ENCODE measurements around the gene NPC1L1. TPM values are rescaled to one million over a fixed set of nuclear protein-coding genes. Genes with fewer than 3 reads are reported as not detected.

The NPC1L1 gene
- total and polyA plus RNA-seq, 2 of the 13 experiments (the other 11 are each of a cell fraction or from before 2014, with no cell fraction given): 4.8 to 14.5 TPM

GRCh38 chr7:44541028-44541869, at the start of gene NPC1L1 (continued):
- TF ChIP-seq TP53 (CRISPR knock-in tag; conservative IDR thresholded peaks at IDR 0.05): 0 out of 2 replicates have a peak, but pooled peaks have one; percentile 74
- TF ChIP-seq BRCA1 (CRISPR knock-in tag; IDR thresholded peaks at IDR 0.05): 0 out of 2 replicates have a peak, but pooled peaks have one; percentile 15
- TF ChIP-seq REPIN1 (CRISPR knock-in tag; IDR thresholded peaks at IDR 0.05; ENCODE audit: borderline replicate concordance, low read depth): peak; percentile 76
- TF ChIP-seq ZNF274 (CRISPR knock-in tag; IDR thresholded peaks at IDR 0.05): 0 out of 2 replicates have a peak, but pooled peaks have one; percentile 30
- peak; percentile 71 for TF ChIP-seq KMT2A (CRISPR knock-in tag; IDR thresholded peaks at IDR 0.05)
- peak; percentile 81; the same call in 1 of the 2 replicates for TF ChIP-seq ZNF558 (CRISPR knock-in tag; IDR thresholded peaks at IDR 0.05; ENCODE audit: borderline replicate concordance)
- no peak for TF ChIP-seq ZNF260 (CRISPR knock-in tag; IDR thresholded peaks at IDR 0.05; ENCODE audit: borderline replicate concordance, low read depth)
- peak; percentile 100 for TF ChIP-seq ZFX (CRISPR knock-in tag; IDR thresholded peaks at IDR 0.05; ENCODE audit: low read depth)
- 0 out of 2 replicates have a peak, but pooled peaks have one; percentile 36 for TF ChIP-seq ZNF598 (CRISPR knock-in tag; IDR thresholded peaks at IDR 0.05; ENCODE audit: borderline replicate concordance)
- peak; percentile 65; the same call in 1 of the 2 replicates for TF ChIP-seq ZNF441 (CRISPR knock-in tag; IDR thresholded peaks at IDR 0.05; ENCODE audit: borderline replicate concordance)
- peak; percentile 75; the same call in 1 of the 2 replicates for TF ChIP-seq IRF2 (CRISPR knock-in tag; IDR thresholded peaks at IDR 0.05)
- TF ChIP-seq TMF1 (CRISPR knock-in tag; IDR thresholded peaks at IDR 0.05; ENCODE audit: low read depth): no peak
- no peak; the same call in 1 of the 2 replicates for TF ChIP-seq ZHX2 (IDR thresholded peaks at IDR 0.05; ENCODE audit: low read depth)
- TF ChIP-seq ZHX2 (CRISPR knock-in tag; IDR thresholded peaks at IDR 0.05; ENCODE audit: borderline replicate concordance): no peak
- no peak for TF ChIP-seq ZNF75D (CRISPR knock-in tag; IDR thresholded peaks at IDR 0.05; ENCODE audit: borderline replicate concordance)
- peak; percentile 30; the same call in 1 of the 2 replicates for TF ChIP-seq ZNF775 (CRISPR knock-in tag; IDR thresholded peaks at IDR 0.05; ENCODE audit: borderline replicate concordance)
- no peak; the same call in 1 of the 2 replicates for TF ChIP-seq ZNF556 (CRISPR knock-in tag; IDR thresholded peaks at IDR 0.05; ENCODE audit: borderline replicate concordance)
- TF ChIP-seq ZNF451 (CRISPR knock-in tag; IDR thresholded peaks at IDR 0.05): no peak; the same call in 1 of the 2 replicates
- TF ChIP-seq RXRA (CRISPR knock-in tag; IDR thresholded peaks at IDR 0.05): peak; percentile 69
- peak; percentile 76; the same call in 1 of the 2 replicates for TF ChIP-seq ZNF772 (CRISPR knock-in tag; IDR thresholded peaks at IDR 0.05)

Data from HepG2 (cell line).